HepG2 (cell line): ENCODE measurements around the gene TNRC18. TPM values are rescaled to one million over a fixed set of nuclear protein-coding genes. Genes with fewer than 3 reads are reported as not detected.

Experiments
- ATAC-seq: fragments of 200-7000 bp; cut with Tn5 transposase; 3 replicates; pipeline ENCODE4 v1.9.1; 2020; ENCODE audit warnings: mild to moderate bottlenecking, moderate library complexity
- BruUV-seq: library from RNA; stranded (reverse); fragments of 400-500 nt; replicated peaks from 2 replicates; lab custom pipeline; 2021; lab: Mats Ljungman, UMichigan
- CTCF ChIA-PET: fragments of 300-600 bp; formaldehyde crosslinking; extraction: SDS; loops from one replicate; lab custom pipeline; 2021; ENCODE audit warnings: low total read pairs, inconsistent platforms, low intra/inter-chr PET ratio; lab: Yijun Ruan, JAX
- POLR2A ChIA-PET: fragments of 350-600 bp; sonication (Branson Sonifier 250); formaldehyde crosslinking; loops from one replicate; lab custom pipeline; 2020; ENCODE audit warnings: antibody characterized with exemption, inconsistent platforms; lab: Yijun Ruan, JAX
- DNase-seq: peaks from one replicate; pipeline ENCODE4 v3.0.0-alpha.2; 2015; ENCODE audit warnings: low spot score
- FAIRE-seq: peaks from 3 replicates; lab custom pipeline; 2011; peaks lifted over from hg19 to GRCh38; lab: Jason Lieb, UNC
- H2AFZ ChIP-seq: one replicate; pipeline ENCODE4 v1.6.1; 2011; ENCODE audit warnings: low read length, inconsistent platforms
- H3K27ac ChIP-seq: fragments of 300-600 bp; 3 replicates; pipeline ENCODE4 v1.8.0; 2011; ENCODE audit warnings: mixed run types, mild to moderate bottlenecking, mixed read lengths, low read length, inconsistent platforms; ENCODE audit not compliant: insufficient read depth; ENCODE audit errors: extremely low read length
- H3K27me3 ChIP-seq, 2 experiments: fragments of 200-600 bp in 1 of 2; 2 replicates in 1 of 2; 3 replicates in 1 of 2; pipeline versions ENCODE4 v1.6.0 to v1.8.0; 2011; ENCODE audit warnings: low read length in 2 of 2, mild to moderate bottlenecking in 2 of 2, moderate library complexity in 2 of 2, inconsistent platforms in 1 of 2; ENCODE audit not compliant: insufficient read depth in 2 of 2, control insufficient read depth in 1 of 2
- H3K36me3 ChIP-seq, 2 experiments: fragments of 200-600 bp in 1 of 2; replicated peaks in 1 of 2; 2 replicates in 1 of 2; 3 replicates in 1 of 2; pipeline versions ENCODE4 v1.5.1 to v1.8.0; 2011; ENCODE audit warnings: low read length in 2 of 2, inconsistent platforms in 1 of 2; ENCODE audit not compliant: insufficient read depth in 2 of 2, control insufficient read depth in 1 of 2
- H3K4me1 ChIP-seq: 2 replicates; pipeline ENCODE4 v1.5.1; 2012; ENCODE audit warnings: low read length, inconsistent platforms; ENCODE audit not compliant: insufficient read depth
- H3K4me2 ChIP-seq: 2 replicates; pipeline ENCODE4 v1.6.0; 2011; ENCODE audit warnings: low read depth, low read length, inconsistent platforms
- H3K4me3 ChIP-seq, 3 experiments: fragments of 200-600 bp in 1 of 3; sonication (generic), shearing (Covaris generic) in 1 of 3; replicated peaks in 1 of 3; 2 replicates each; pipeline ENCODE4 v1.5.1; 2011 to 2016; ENCODE audit warnings: low read length in 3 of 3, inconsistent platforms in 2 of 3, low read depth in 2 of 3, mild to moderate bottlenecking in 2 of 3, control low read depth in 1 of 3, mixed read lengths in 1 of 3; ENCODE audit not compliant: insufficient read depth in 1 of 3
- H3K79me2 ChIP-seq: one replicate; pipeline ENCODE4 v1.6.1; 2011; ENCODE audit warnings: low read length, inconsistent platforms; ENCODE audit not compliant: insufficient read depth
- H3K9ac ChIP-seq: 2 replicates; pipeline ENCODE4 v1.6.0; 2011; ENCODE audit warnings: mild to moderate bottlenecking, low read depth, low read length, inconsistent platforms; ENCODE audit not compliant: insufficient read depth
- H3K9me3 ChIP-seq: 2 replicates; pipeline ENCODE4 v1.5.1; 2012; ENCODE audit warnings: mild to moderate bottlenecking, low read length
- H4K20me1 ChIP-seq: 2 replicates; pipeline ENCODE4 v1.6.0; 2011; ENCODE audit warnings: inconsistent platforms, mild to moderate bottlenecking, low read length, moderate library complexity; ENCODE audit not compliant: insufficient read depth
- AGO2 ChIP-seq: fragments of 200-400 bp; formaldehyde crosslinking; optimal IDR thresholded peaks from 2 replicates; pipeline ENCODE3; 2017; ENCODE audit warnings: mild to moderate bottlenecking, low read depth, low read length, moderate library complexity
- ERF ChIP-seq: IDR thresholded peaks from 2 replicates; pipeline ENCODE4 v1.6.1; 2018; ENCODE audit warnings: missing biosample characterization, missing genetic modification reagents
- KDM5B ChIP-seq: sonication (generic); formaldehyde crosslinking; IDR thresholded peaks from 2 replicates; pipeline ENCODE4 v1.4.0; 2020; ENCODE audit warnings: missing genetic modification reagents, mild to moderate bottlenecking, borderline replicate concordance
- RBM22 ChIP-seq: fragments of 200-400 bp; formaldehyde crosslinking; optimal IDR thresholded peaks from 2 replicates; pipeline ENCODE3; 2017; ENCODE audit warnings: mild to moderate bottlenecking, low read length, moderate library complexity
- SP5 ChIP-seq: IDR thresholded peaks from 2 replicates; pipeline ENCODE4 v1.6.1; 2016; ENCODE audit warnings: low read depth, borderline replicate concordance
- THYN1 ChIP-seq: sonication (generic); formaldehyde crosslinking; IDR thresholded peaks from 2 replicates; pipeline ENCODE4 v1.8.1; 2023; ENCODE audit warnings: low read depth, mild to moderate bottlenecking, moderate library complexity, missing genetic modification reagents, borderline replicate concordance
- U2AF1 ChIP-seq: fragments of 200-400 bp; formaldehyde crosslinking; optimal IDR thresholded peaks from 2 replicates; pipeline ENCODE3; 2017; ENCODE audit warnings: mild to moderate bottlenecking, low read depth, low read length
- ZNF446 ChIP-seq: sonication (generic); formaldehyde crosslinking; IDR thresholded peaks from 2 replicates; pipeline ENCODE4 v1.5.0; 2020; ENCODE audit warnings: mild to moderate bottlenecking, missing genetic modification reagents
- WGBS: methylation state at CpG from one replicate; pipeline ENCODE4 v1.1.6; 2017; ENCODE audit warnings: low lambda C conversion rate; 5-methylcytosine and 5-hydroxymethylcytosine counted together
- in situ Hi-C: cut with HindIII; loops from 2 replicates; pipeline ENCODE4 v1.10.0; 2017; ENCODE audit warnings: low pct_unique_long_range_greater_than_20kb; ENCODE audit not compliant: extremely low pct_ligation_motif_present
- intact Hi-C: fragments of 100-400 bp; cut with micrococcal nuclease; formaldehyde crosslinking; loops from one replicate; pipeline ENCODE4 v1.10.0; 2022; ENCODE audit not compliant: unreplicated experiment
- polyA plus RNA-seq, 8 experiments: library from polyadenylated mRNA; depleted of rRNA in 3 of 8; stranded (reverse) in 7 of 8; unstranded in 1 of 8; fragments of >200 nt; fragmentation: Illumina TruSeq in 4 of 8; extraction: Trizol in 4 of 8; gene quantifications; 2 replicates each; pipeline versions ENCODE4 v1.2.1 to v1.2.3, GENCODE V29; 2011 to 2016; ENCODE audit warnings: low read depth in 4 of 8, missing spikeins in 1 of 8, mixed read lengths in 1 of 8; ENCODE audit not compliant: insufficient read depth in 1 of 8
- total RNA-seq, 5 experiments: library from RNA; depleted of rRNA; stranded (reverse); fragments of >200 nt; fragmentation: Illumina TruSeq; extraction: Trizol; gene quantifications; 2 replicates each; pipeline ENCODE4 v1.2.3, GENCODE V29; 2016; ENCODE audit warnings: low read depth in 1 of 5
- TF ChIP-seq, protein P1 (sequence below), 2 experiments: fragments of 450-650 bp in 1 of 2; sonication (generic) in 1 of 2; formaldehyde crosslinking; IDR thresholded peaks; 2 replicates each; pipeline versions ENCODE4 v1.5.0 to v1.8.0; 2020 to 2022; ENCODE audit warnings: mild to moderate bottlenecking in 1 of 2, missing genetic modification reagents in 1 of 2

Gene TNRC18
- total and polyA plus RNA-seq, 2 of the 13 experiments (the other 11 are each of a cell fraction or from before 2014, with no cell fraction given): 11.7 to 17.4 TPM

DNA sequence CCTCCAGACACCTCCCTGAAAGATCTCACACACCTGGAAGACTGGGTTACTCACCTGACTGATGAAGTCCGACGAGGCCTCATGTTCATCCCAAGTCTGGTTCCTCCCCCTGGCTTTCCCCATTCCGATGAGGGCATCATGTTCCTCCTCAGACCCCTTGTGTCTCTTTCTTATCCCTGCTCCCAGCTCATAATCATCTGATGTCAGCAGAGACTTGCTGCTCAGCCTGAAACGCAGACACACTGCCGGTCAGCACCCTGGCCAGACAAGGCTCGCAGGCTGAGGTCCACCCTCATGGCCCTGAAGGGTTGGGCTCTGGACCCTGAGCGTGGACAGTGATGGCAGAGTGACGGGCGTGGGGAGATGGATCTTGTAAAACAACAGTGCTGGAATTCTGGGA, 64.3 kb downstream of the TNRC18 start:
- peaks cover 64 to 92% of the 10 kb centered on the region in 2 experiments for H3K36me3 ChIP-seq
- TF ChIP-seq THYN1 (CRISPR knock-in tag) (no peak), KDM5B (no peak), SP5 (CRISPR knock-in tag) (no peak), ERF (CRISPR knock-in tag) (no peak), AGO2 (peak; percentile 44), RBM22 (peak; percentile 92)
- TF ChIP-seq, protein P1, sequence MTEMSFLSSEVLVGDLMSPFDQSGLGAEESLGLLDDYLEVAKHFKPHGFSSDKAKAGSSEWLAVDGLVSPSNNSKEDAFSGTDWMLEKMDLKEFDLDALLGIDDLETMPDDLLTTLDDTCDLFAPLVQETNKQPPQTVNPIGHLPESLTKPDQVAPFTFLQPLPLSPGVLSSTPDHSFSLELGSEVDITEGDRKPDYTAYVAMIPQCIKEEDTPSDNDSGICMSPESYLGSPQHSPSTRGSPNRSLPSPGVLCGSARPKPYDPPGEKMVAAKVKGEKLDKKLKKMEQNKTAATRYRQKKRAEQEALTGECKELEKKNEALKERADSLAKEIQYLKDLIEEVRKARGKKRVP (CRISPR knock-in tag; IDR thresholded peaks at IDR 0.05): no peak
- WGBS: 97% methylated on average over 9 of the region's 9 CpGs
- no peaks in the 10 kb centered on the region for H3K9me3 ChIP-seq
- ATAC-seq (no peak), DNase-seq (no peak), FAIRE-seq (no peak)
- in situ Hi-C loops: no loop called here
- peaks cover 26% of the 10 kb centered on the region; the same call in 1 of the 2 replicates for H4K20me1 ChIP-seq
- no TSS peak for BruUV-seq
- no peak overlapping the region for H3K27ac ChIP-seq
- H2AFZ ChIP-seq: no peak overlapping the region
- H3K4me2 ChIP-seq: no peak overlapping the region
- H3K4me3 ChIP-seq: no peak overlapping the region
- H3K79me2 ChIP-seq: peaks cover 16% of the 10 kb centered on the region
- CTCF ChIA-PET: no interaction called here
- POLR2A ChIA-PET: no interaction called here
- intact Hi-C loops: no loop called here
- no peak overlapping the region for H3K9ac ChIP-seq
- no peaks in the 10 kb centered on the region for H3K27me3 ChIP-seq
- no peaks in the 10 kb centered on the region for H3K4me1 ChIP-seq

DNA sequence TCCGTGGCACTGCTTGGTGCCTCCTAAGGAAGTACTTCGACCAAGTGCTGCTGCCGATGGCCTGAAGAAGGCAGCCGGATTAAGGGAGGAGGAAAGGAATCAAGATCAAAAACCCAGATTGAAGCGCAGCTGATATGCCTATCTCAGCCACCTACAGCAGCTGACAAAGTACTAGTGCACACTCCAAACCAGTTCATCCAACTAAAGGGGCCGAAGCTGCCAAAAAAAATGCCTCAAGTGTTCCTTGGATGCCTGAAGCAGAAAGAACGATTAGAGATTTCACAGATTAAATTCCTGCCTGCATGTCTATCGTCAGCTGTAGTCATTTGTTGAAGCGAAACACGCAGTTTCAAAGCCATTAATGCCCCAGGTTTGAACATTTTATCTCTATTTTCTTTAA, 65.7 kb downstream of the TNRC18 start:
- Histone ChIP-seq H3K4me2 (no peak overlapping the region), H3K4me3 (no peak overlapping the region), H3K9ac (no peak overlapping the region), H3K79me2 (peaks cover 25% of the 10 kb centered on the region), H3K4me1 (no peaks in the 10 kb centered on the region), H3K36me3 (peaks cover 69 to 93% of the 10 kb centered on the region in 2 experiments), H2AFZ (no peak overlapping the region), H3K27ac (no peak overlapping the region), H3K9me3 (no peaks in the 10 kb centered on the region), H4K20me1 (peaks cover 28% of the 10 kb centered on the region; the same call in 1 of the 2 replicates)
- FAIRE-seq (no peak), DNase-seq (no peak)
- no TSS peak for BruUV-seq
- CTCF ChIA-PET: no interaction called here
- 96% methylated on average over 10 of the region's 10 CpGs for WGBS
- POLR2A ChIA-PET: no interaction called here
- in situ Hi-C loops: no loop called here
- intact Hi-C loops: no loop called here
- TF ChIP-seq U2AF1 (no peak), ZNF446 (CRISPR knock-in tag) (no peak)
- TF ChIP-seq, all 625 proteins: peak for 0
- H3K27me3 ChIP-seq: no peaks in the 10 kb centered on the region
- no peak for ATAC-seq
